ENCODE results near the gene USHBP1. TPM values are rescaled to one million over a fixed set of nuclear protein-coding genes. Genes with fewer than 3 reads are reported as not detected.
A peak's percentile ranks its signal among the peaks of the same experiment; 100 is the strongest.

Gene USHBP1
- total RNA-seq, 1 donor from 2014 or later: 2.1 TPM

DNA sequence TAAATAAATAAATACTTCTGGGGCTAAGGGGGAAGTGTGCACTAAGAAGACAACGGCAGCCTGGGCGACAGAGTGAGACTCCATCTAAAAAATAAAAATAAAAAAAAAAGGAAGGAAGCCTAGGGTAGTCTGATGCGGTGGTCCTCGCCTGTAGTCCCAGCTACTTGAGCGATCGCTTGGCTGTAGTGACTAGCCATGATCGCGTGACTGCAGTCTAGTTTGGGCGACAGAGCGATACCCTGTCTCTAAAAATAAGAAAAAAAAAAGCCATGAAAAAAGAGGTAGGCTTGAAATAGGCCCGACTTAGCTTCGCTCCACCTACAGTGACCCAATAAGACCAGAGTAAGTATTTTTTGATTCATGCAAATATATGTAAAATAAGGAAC is 2.0 kb upstream of the USHBP1 start:
- Histone ChIP-seq H3K36me3 (ENCODE audit: control insufficient read depth in 3 of 3, insufficient read depth in 3 of 3, low read length in 3 of 3) (peaks cover 8 to 15% (median 13%) of the 10 kb centered on the region in 3 donors), H3K4me3 (ENCODE audit: low read length in 3 of 3) (peak overlapping the region in 2 of 3 donors; percentile 84 to 92), H3K27me3 (ENCODE audit: control insufficient read depth in 3 of 3, insufficient read depth in 3 of 3, low read length in 3 of 3) (no peaks in the 10 kb centered on the region), H3K9ac (ENCODE audit: low read depth in 1 of 3, low read length in 3 of 3) (no peak overlapping the region), H3K27ac (ENCODE audit: low read depth, low read length) (peak overlapping the region; percentile 64), H3K9me3 (ENCODE audit: control insufficient read depth in 3 of 3, low read length in 3 of 3) (no peaks in the 10 kb centered on the region), H3K4me1 (ENCODE audit: control insufficient read depth in 3 of 3, insufficient read depth in 3 of 3, low read length in 3 of 3) (peaks cover 8 to 11% (median 9%) of the 10 kb centered on the region in 3 donors)

DNA sequence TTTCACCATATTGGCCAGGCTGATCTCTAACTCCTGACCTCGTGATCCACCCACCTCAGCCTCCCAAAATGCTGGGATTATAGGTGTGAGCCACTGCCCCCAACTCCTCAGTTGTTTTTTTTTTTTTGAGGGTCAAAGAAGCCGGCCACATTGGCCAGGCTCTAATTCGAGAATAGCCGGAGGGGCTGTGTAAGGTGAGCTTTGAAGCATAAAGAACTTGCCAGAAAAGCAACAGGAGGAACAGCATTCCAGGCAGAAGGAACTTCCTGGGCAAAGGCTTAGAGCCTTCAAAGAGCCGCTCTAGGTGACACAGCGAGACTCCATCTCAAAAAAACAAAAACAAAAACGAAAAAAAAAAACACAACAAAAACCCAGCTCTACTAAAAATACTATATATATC is 1.5 kb upstream of the USHBP1 start:
- H3K9ac ChIP-seq (ENCODE audit: low read depth in 1 of 3, low read length in 3 of 3): no peak overlapping the region
- no peaks in the 10 kb centered on the region for H3K9me3 ChIP-seq (ENCODE audit: control insufficient read depth in 3 of 3, low read length in 3 of 3)
- H3K27ac ChIP-seq (ENCODE audit: low read depth, low read length): no peak overlapping the region
- peaks cover 8 to 11% (median 10%) of the 10 kb centered on the region in 3 donors for H3K4me1 ChIP-seq (ENCODE audit: control insufficient read depth in 3 of 3, insufficient read depth in 3 of 3, low read length in 3 of 3)
- H3K27me3 ChIP-seq (ENCODE audit: control insufficient read depth in 3 of 3, insufficient read depth in 3 of 3, low read length in 3 of 3): no peaks in the 10 kb centered on the region
- H3K36me3 ChIP-seq (ENCODE audit: control insufficient read depth in 3 of 3, insufficient read depth in 3 of 3, low read length in 3 of 3): peaks cover 3 to 9% (median 8%) of the 10 kb centered on the region in 3 donors
- no peak overlapping the region for H3K4me3 ChIP-seq (ENCODE audit: low read length in 3 of 3)

DNA sequence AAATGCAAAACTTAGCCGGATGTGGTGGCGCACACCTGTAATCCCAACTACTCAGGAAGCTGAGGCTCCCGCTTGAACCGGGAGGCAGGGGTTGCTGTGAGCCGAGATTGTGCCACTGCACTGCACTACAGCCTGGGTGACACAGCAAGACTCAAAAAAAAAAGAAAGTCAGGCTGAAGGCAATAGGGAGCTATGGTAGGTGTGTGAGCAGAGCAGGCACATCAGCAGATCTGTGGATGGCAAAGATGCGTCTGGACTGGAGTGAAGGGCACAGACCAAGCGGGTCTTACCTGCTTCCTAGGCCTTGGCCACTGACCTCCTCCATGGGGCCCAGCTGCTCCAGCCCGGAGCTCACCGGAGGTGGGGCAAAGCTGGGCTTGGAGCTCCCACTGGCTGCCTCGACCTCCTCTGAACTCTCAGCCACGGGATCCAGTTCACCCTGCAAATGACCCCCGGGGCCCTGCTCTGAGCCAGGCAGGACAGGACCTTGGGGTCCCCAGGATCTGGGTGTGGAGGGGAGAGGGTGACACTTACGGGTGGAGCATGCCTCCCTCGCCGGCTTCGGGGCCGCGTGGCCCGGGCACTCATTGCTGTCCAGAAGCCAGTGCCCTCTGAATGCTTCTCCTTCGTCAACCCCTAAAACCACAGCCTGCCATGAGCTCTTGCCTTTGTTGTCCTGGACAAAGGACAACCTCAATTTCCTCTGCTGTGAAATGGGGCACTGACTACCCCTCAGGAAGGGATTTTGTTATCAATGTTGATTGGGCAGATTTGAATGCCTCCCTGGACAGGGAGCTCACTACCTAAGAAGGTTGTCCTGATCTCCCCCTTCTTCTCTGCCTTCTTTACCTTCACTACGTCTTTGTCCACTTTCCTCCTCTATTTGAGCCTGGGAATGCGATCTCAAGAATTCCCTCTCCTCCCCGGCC is 569 bp downstream of the USHBP1 start:
- Histone ChIP-seq H3K4me1 (ENCODE audit: control insufficient read depth in 3 of 3, insufficient read depth in 3 of 3, low read length in 3 of 3) (peaks cover 8 to 18% (median 11%) of the 10 kb centered on the region in 3 donors), H3K9ac (ENCODE audit: low read depth in 1 of 3, low read length in 3 of 3) (peak overlapping the region; percentile 25 to 52 (median 45)), H3K27ac (ENCODE audit: low read depth, low read length) (peak overlapping the region; percentile 14), H3K9me3 (ENCODE audit: control insufficient read depth in 3 of 3, low read length in 3 of 3) (no peaks in the 10 kb centered on the region), H3K36me3 (ENCODE audit: control insufficient read depth in 3 of 3, insufficient read depth in 3 of 3, low read length in 3 of 3) (peaks cover 0 to 4% (median 3%) of the 10 kb centered on the region in 3 donors), H3K4me3 (ENCODE audit: low read length in 3 of 3) (peak overlapping the region; percentile 46 to 63 (median 55)), H3K27me3 (ENCODE audit: control insufficient read depth in 3 of 3, insufficient read depth in 3 of 3, low read length in 3 of 3) (no peaks in the 10 kb centered on the region)

DNA sequence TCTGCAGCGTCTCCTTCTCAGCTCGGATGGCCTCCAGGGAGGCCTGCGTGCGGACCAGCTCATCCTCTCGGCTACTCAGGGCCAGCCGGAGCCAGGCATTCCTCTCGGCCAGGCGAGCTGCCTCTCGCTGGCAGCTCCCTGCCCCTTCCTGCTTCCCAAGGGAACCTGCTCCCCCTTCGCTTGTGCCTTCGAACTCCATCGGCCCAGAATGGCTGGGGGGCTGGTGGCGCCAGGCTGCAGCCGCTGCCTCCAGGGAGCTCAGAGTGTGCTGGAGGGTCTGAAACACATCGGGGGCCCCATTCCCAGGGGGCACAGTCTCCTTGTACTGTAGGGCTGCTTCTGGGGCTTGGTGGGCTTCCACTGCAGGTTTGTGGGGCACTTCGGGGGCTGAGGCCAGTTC is 2.0 kb downstream of the USHBP1 start:
- no peak overlapping the region for H3K27ac ChIP-seq (ENCODE audit: low read depth, low read length)
- H3K4me3 ChIP-seq (ENCODE audit: low read length in 3 of 3): no peak overlapping the region
- peaks cover 0 to 3% (median 0%) of the 10 kb centered on the region in 3 donors for H3K36me3 ChIP-seq (ENCODE audit: control insufficient read depth in 3 of 3, insufficient read depth in 3 of 3, low read length in 3 of 3)
- peak overlapping the region in 1 of 3 donors; percentile 25 for H3K9ac ChIP-seq (ENCODE audit: low read depth in 1 of 3, low read length in 3 of 3)
- H3K27me3 ChIP-seq (ENCODE audit: control insufficient read depth in 3 of 3, insufficient read depth in 3 of 3, low read length in 3 of 3): no peaks in the 10 kb centered on the region
- peaks cover 0 to 10% (median 4%) of the 10 kb centered on the region in 3 donors for H3K4me1 ChIP-seq (ENCODE audit: control insufficient read depth in 3 of 3, insufficient read depth in 3 of 3, low read length in 3 of 3)
- H3K9me3 ChIP-seq (ENCODE audit: control insufficient read depth in 3 of 3, low read length in 3 of 3): no peaks in the 10 kb centered on the region

DNA sequence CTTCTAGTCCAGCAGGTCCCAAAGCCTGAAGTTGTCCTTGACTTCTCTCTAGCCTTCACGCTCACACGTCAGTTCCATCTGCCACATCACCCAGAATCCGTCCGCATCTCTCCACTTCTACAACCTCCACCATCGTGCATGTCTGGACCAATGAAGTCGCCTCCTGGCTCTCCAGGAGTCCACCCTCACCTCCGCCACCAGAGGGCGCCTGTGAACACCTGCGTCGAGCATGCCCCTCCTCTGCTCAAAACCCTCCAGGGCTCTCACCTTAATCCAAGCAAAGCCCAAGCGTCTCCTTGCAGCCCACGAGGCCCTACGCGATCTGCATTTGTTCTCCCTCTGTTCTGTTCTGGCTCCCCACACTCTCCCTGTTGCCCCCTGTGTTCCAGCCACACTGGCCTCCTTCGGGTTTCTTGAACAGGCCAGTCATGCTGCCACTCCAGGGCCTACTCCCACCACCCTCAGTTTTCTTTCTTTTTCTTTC is 3.7 kb downstream of the USHBP1 start:
- H3K4me1 ChIP-seq (ENCODE audit: control insufficient read depth in 3 of 3, insufficient read depth in 3 of 3, low read length in 3 of 3): peaks cover 0 to 7% (median 2%) of the 10 kb centered on the region in 3 donors
- H3K27ac ChIP-seq (ENCODE audit: low read depth, low read length): no peak overlapping the region
- H3K9ac ChIP-seq (ENCODE audit: low read depth in 1 of 3, low read length in 3 of 3): peak overlapping the region in 1 of 3 donors; percentile 57
- no peak overlapping the region for H3K4me3 ChIP-seq (ENCODE audit: low read length in 3 of 3)
- H3K27me3 ChIP-seq (ENCODE audit: control insufficient read depth in 3 of 3, insufficient read depth in 3 of 3, low read length in 3 of 3): no peaks in the 10 kb centered on the region
- H3K36me3 ChIP-seq (ENCODE audit: control insufficient read depth in 3 of 3, insufficient read depth in 3 of 3, low read length in 3 of 3): peaks cover 0 to 4% (median 3%) of the 10 kb centered on the region in 3 donors
- H3K9me3 ChIP-seq (ENCODE audit: control insufficient read depth in 3 of 3, low read length in 3 of 3): no peaks in the 10 kb centered on the region

DNA sequence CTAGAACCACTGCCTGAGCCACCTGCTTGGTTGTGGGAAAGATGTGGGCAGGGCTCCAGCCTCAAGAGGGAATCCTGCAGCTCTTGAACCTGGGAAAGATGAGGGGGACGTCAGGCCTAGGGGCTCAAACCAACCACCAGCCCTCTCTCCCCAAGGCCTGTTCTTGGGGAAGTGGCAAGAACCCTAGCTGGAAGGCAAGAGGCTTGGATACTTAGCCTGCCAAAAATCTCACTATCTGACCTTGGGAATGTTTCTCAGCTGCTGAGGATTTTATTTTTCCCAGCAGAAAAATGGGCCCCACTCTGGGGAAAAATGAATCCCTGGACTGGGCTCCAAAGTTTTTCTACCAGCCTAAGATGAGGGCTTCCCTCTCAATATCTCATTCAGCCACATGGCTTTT is 4.6 kb downstream of the USHBP1 start:
- H3K4me3 ChIP-seq (ENCODE audit: low read length in 3 of 3): no peak overlapping the region
- H3K36me3 ChIP-seq (ENCODE audit: control insufficient read depth in 3 of 3, insufficient read depth in 3 of 3, low read length in 3 of 3): peaks cover 0 to 4% (median 3%) of the 10 kb centered on the region in 3 donors
- no peak overlapping the region for H3K27ac ChIP-seq (ENCODE audit: low read depth, low read length)
- H3K4me1 ChIP-seq (ENCODE audit: control insufficient read depth in 3 of 3, insufficient read depth in 3 of 3, low read length in 3 of 3): peaks cover 0 to 7% (median 2%) of the 10 kb centered on the region in 3 donors
- H3K9ac ChIP-seq (ENCODE audit: low read depth in 1 of 3, low read length in 3 of 3): no peak overlapping the region
- peaks cover 0 to 3% (median 0%) of the 10 kb centered on the region in 3 donors for H3K27me3 ChIP-seq (ENCODE audit: control insufficient read depth in 3 of 3, insufficient read depth in 3 of 3, low read length in 3 of 3)
- no peaks in the 10 kb centered on the region for H3K9me3 ChIP-seq (ENCODE audit: control insufficient read depth in 3 of 3, low read length in 3 of 3)

DNA sequence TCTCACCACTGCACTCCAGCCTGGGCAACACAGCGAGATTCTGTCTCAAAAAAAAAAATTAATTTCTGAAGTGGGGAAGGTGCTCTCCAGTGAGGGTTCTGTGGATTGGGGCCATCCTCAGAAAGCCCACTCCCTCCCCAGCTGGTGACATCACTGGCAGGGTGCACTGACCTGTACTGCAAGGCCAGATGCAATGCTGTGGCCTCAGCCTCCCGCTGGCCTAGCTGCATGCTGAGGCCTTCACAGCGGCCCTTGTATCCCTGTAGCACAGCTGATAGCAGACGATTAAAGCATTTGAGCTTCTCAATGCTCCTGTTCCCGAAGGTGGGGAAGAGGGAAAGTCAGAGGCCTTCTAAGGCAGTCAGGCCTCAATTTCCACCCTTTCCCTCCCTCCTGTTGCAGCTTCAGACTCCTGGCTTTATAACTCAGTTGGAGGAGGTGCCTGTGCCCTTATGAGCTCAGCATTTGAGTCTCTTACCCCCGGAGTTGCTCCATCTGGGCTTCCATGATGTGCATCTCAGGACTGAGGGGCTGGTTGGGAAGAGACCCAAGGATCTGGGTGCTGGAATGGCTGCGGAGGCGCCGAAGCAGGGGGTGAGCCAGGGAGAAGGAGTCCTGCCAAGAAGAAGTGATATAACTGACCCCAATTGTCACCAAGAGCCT is 5.3 kb downstream of the USHBP1 start:
- H3K27me3 ChIP-seq (ENCODE audit: control insufficient read depth in 3 of 3, insufficient read depth in 3 of 3, low read length in 3 of 3): peaks cover 0 to 3% (median 2%) of the 10 kb centered on the region in 3 donors

DNA sequence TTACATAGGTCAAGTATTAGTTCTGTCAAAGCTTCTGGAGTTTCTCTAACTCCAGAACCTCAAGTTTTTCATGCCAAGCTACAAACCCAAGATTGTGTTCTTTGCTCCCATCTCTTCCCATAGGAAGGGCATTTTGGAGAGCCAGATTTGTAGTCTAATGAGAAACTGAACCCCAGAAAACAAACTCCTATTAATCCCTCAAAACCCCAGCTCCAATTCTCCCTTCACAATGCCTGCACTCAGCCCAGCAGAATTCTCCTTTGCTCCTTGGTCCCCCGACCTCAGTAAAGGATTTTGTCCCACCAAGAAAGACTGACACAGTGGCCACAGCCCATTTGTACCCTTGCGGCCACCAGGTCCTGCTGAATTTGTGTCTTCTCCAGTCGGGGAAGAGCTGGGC is 8.4 kb downstream of the USHBP1 start:
- Histone ChIP-seq H3K36me3 (ENCODE audit: control insufficient read depth in 3 of 3, insufficient read depth in 3 of 3, low read length in 3 of 3) (peaks cover 0 to 6% (median 4%) of the 10 kb centered on the region in 3 donors), H3K27ac (ENCODE audit: low read depth, low read length) (no peak overlapping the region), H3K4me3 (ENCODE audit: low read length in 3 of 3) (no peak overlapping the region), H3K27me3 (ENCODE audit: control insufficient read depth in 3 of 3, insufficient read depth in 3 of 3, low read length in 3 of 3) (peaks cover 0 to 8% (median 3%) of the 10 kb centered on the region in 3 donors), H3K9ac (ENCODE audit: low read depth in 1 of 3, low read length in 3 of 3) (no peak overlapping the region), H3K9me3 (ENCODE audit: control insufficient read depth in 3 of 3, low read length in 3 of 3) (no peaks in the 10 kb centered on the region), H3K4me1 (ENCODE audit: control insufficient read depth in 3 of 3, insufficient read depth in 3 of 3, low read length in 3 of 3) (peaks cover 0 to 7% (median 2%) of the 10 kb centered on the region in 3 donors)

More for the DNA sequence above, 5.3 kb downstream of the USHBP1 start:
- Histone ChIP-seq H3K36me3 (ENCODE audit: control insufficient read depth in 3 of 3, insufficient read depth in 3 of 3, low read length in 3 of 3) (peaks cover 0 to 4% (median 3%) of the 10 kb centered on the region in 3 donors), H3K9ac (ENCODE audit: low read depth in 1 of 3, low read length in 3 of 3) (no peak overlapping the region), H3K4me1 (ENCODE audit: control insufficient read depth in 3 of 3, insufficient read depth in 3 of 3, low read length in 3 of 3) (peaks cover 0 to 7% (median 2%) of the 10 kb centered on the region in 3 donors), H3K27ac (ENCODE audit: low read depth, low read length) (no peak overlapping the region), H3K9me3 (ENCODE audit: control insufficient read depth in 3 of 3, low read length in 3 of 3) (no peaks in the 10 kb centered on the region), H3K4me3 (ENCODE audit: low read length in 3 of 3) (no peak overlapping the region)

DNA sequence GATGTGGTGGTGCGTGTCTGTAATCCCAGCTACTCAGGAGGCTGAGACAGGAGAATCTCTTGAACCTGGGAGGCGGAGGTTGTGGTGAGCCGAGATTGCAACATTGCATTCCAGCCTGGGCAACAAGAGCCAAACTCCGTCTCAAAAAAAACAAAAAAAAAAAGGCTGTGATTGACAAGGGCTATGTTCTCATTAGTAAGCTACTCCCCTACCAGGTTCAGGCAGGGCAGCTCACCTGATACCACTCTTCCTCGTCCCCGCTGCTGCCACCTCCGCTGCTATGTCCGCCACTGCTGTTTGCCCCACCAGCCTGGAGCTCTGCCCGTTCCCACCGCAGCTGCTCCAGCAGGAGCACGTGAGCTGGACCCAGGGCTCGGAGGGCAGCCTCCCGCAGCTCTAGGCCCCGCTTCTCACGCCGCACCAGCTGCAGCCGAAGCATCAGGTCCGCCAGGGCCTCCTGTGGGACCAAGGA is 9.4 kb downstream of the USHBP1 start:
- Histone ChIP-seq H3K9ac (ENCODE audit: low read depth in 1 of 3, low read length in 3 of 3) (no peak overlapping the region), H3K4me3 (ENCODE audit: low read length in 3 of 3) (no peak overlapping the region), H3K36me3 (ENCODE audit: control insufficient read depth in 3 of 3, insufficient read depth in 3 of 3, low read length in 3 of 3) (peaks cover 0 to 6% (median 4%) of the 10 kb centered on the region in 3 donors), H3K27me3 (ENCODE audit: control insufficient read depth in 3 of 3, insufficient read depth in 3 of 3, low read length in 3 of 3) (peaks cover 0 to 8% (median 3%) of the 10 kb centered on the region in 3 donors), H3K27ac (ENCODE audit: low read depth, low read length) (no peak overlapping the region), H3K4me1 (ENCODE audit: control insufficient read depth in 3 of 3, insufficient read depth in 3 of 3, low read length in 3 of 3) (no peaks in the 10 kb centered on the region), H3K9me3 (ENCODE audit: control insufficient read depth in 3 of 3, low read length in 3 of 3) (no peaks in the 10 kb centered on the region)
